Left ventricle myocardium inferior (tissue), 1 donor: Measurements from ENCODE around the gene DCDC1. TPM values are rescaled to one million over a fixed set of nuclear protein-coding genes. Genes with fewer than 3 reads are reported as not detected.

ENCODE experiments used
- DNase-seq: peaks from one replicate; pipeline ENCODE4 v3.0.0-alpha.2; 2020
- H3K27ac ChIP-seq: fragments of 200-600 bp; replicated peaks from 2 replicates; pipeline ENCODE4 v1.8.0; 2021
- H3K27me3 ChIP-seq: fragments of 200-600 bp; 2 replicates; pipeline ENCODE4 v1.8.0; 2021; ENCODE audit warnings: low read depth
- H3K36me3 ChIP-seq: fragments of 200-600 bp; 2 replicates; pipeline ENCODE4 v1.8.0; 2021
- H3K4me1 ChIP-seq: fragments of 200-600 bp; 2 replicates; pipeline ENCODE4 v1.8.0; 2021
- H3K4me3 ChIP-seq: fragments of 200-600 bp; 2 replicates; pipeline ENCODE4 v1.8.0; 2021; ENCODE audit warnings: mild to moderate bottlenecking, moderate library complexity
- H3K9me3 ChIP-seq: fragments of 200-600 bp; replicated peaks from 2 replicates; pipeline ENCODE4 v1.8.0; 2021
- CTCF ChIP-seq: fragments of 200-600 bp; IDR thresholded peaks from 2 replicates; pipeline ENCODE4 v1.8.0; 2021; ENCODE audit warnings: antibody characterized with exemption, mild to moderate bottlenecking, borderline replicate concordance
- intact Hi-C: fragments of 100-400 bp; cut with micrococcal nuclease; formaldehyde crosslinking; loops from one replicate; pipeline ENCODE4 v1.11.0; 2022
- total RNA-seq: library from RNA; stranded (reverse); fragmentation: NEBNext Ultra II Directional; extraction: Animal tissue kit (Norgen Biotek cat#: 25700); gene quantifications from one replicate; pipeline ENCODE4 v1.2.1, GENCODE V29; 2021
- donor health status: DM: no; HTN: yes; CAD: no; lungs with severe emphysema.

The DCDC1 gene
- total RNA-seq, 1 donor from 2014 or later: not detected

GRCh38 chr11:31415435-31415834 is 45.9 kb upstream of the DCDC1 start:
- H3K36me3 ChIP-seq: peaks cover 18% of the 10 kb centered on the region
- no peaks in the 10 kb centered on the region for H3K27me3 ChIP-seq
- TF ChIP-seq CTCF: no peak
- H3K9me3 ChIP-seq: peaks cover 9% of the 10 kb centered on the region
- DNase-seq: no peak
- no peaks in the 10 kb centered on the region for H3K4me1 ChIP-seq
- intact Hi-C loops: no loop called here
- no peak overlapping the region for H3K4me3 ChIP-seq
- H3K27ac ChIP-seq: no peak overlapping the region

- Histone ChIP-seq H3K27me3 (no peaks in the 10 kb centered on the region), H3K27ac (no peak overlapping the region), H3K4me3 (no peak overlapping the region), H3K9me3 (peaks cover 9% of the 10 kb centered on the region), H3K36me3 (peaks cover 18% of the 10 kb centered on the region), H3K4me1 (no peaks in the 10 kb centered on the region)
- DNase-seq: no peak
- no peak for TF ChIP-seq CTCF
- intact Hi-C loops: no loop called here
These were observed 44.8 kb upstream of the DCDC1 start for GRCh38 chr11:31414338-31414737.

- H3K4me3 ChIP-seq: no peak overlapping the region
These were observed 43.4 kb upstream of the DCDC1 start for GRCh38 chr11:31412946-31413345.

GRCh38 chr11:31408201-31408600 is 38.7 kb upstream of the DCDC1 start:
- no peak for DNase-seq
- TF ChIP-seq CTCF: no peak
- no peak overlapping the region for H3K4me3 ChIP-seq
- no peak overlapping the region for H3K27ac ChIP-seq
- H3K27me3 ChIP-seq: no peaks in the 10 kb centered on the region
- peaks cover 5% of the 10 kb centered on the region for H3K4me1 ChIP-seq
- peaks cover 5% of the 10 kb centered on the region for H3K36me3 ChIP-seq
- peaks cover 9% of the 10 kb centered on the region for H3K9me3 ChIP-seq
- intact Hi-C loops: no loop called here

More at GRCh38 chr11:31412946-31413345, 43.4 kb upstream of the DCDC1 start:
- Histone ChIP-seq H3K9me3 (peaks cover 9% of the 10 kb centered on the region), H3K27ac (no peak overlapping the region), H3K36me3 (peaks cover 18% of the 10 kb centered on the region), H3K4me1 (no peaks in the 10 kb centered on the region), H3K27me3 (no peaks in the 10 kb centered on the region)
- intact Hi-C loops: no loop called here
- no peak for DNase-seq
- TF ChIP-seq CTCF: no peak

- H3K9me3 ChIP-seq: peaks cover 8% of the 10 kb centered on the region
- no peak for TF ChIP-seq CTCF
- H3K4me1 ChIP-seq: peaks cover 5% of the 10 kb centered on the region
- DNase-seq: no peak
- H3K36me3 ChIP-seq: peaks cover 9% of the 10 kb centered on the region
- intact Hi-C loops: no loop called here
- H3K4me3 ChIP-seq: no peak overlapping the region
- no peaks in the 10 kb centered on the region for H3K27me3 ChIP-seq
- no peak overlapping the region for H3K27ac ChIP-seq
These were observed 35.1 kb upstream of the DCDC1 start for GRCh38 chr11:31404614-31405013.
